HCT116 (cell line): ENCODE results near the gene LRRC61. TPM values are rescaled to one million over a fixed set of nuclear protein-coding genes. Genes with fewer than 3 reads are reported as not detected.

Experiments
- ATAC-seq: fragments of 200-7000 bp; cut with Tn5 transposase; 2 replicates; pipeline ENCODE4 v1.9.1; 2020; ENCODE audit warnings: mild to moderate bottlenecking, moderate library complexity
- BruUV-seq: library from RNA; stranded (reverse); fragments of 400-500 nt; replicated peaks from 2 replicates; lab custom pipeline; 2021; lab: Mats Ljungman, UMichigan
- CTCF ChIA-PET: fragments of 300-600 bp; sonication (Branson Sonifier 250); formaldehyde crosslinking; loops from one replicate; lab custom pipeline; 2021; ENCODE audit warnings: antibody characterized with exemption; lab: Charles Lee
- POLR2A ChIA-PET: fragments of 300-600, 350-600 bp; sonication (Branson Sonifier 250); formaldehyde crosslinking; loops from one replicate; lab custom pipeline; 2021; ENCODE audit warnings: antibody characterized with exemption; lab: Charles Lee
- RAD21 ChIA-PET, 2 experiments: fragments of 300-600 bp; sonication (Branson Sonifier 250); formaldehyde crosslinking; loops; one replicate each; lab custom pipeline; 2023; ENCODE audit warnings: low total read pairs in 2 of 2; ENCODE audit not compliant: uncharacterized antibody in 2 of 2, unreplicated experiment in 2 of 2, low non-redundant PET in 1 of 2; lab: Charles Lee
- DNase-seq: peaks from one replicate; pipeline ENCODE4 v3.0.0-alpha.2; 2010; ENCODE audit warnings: low read depth, low spot score
- H2AFZ ChIP-seq: fragments of 200-600 bp; shearing (Covaris generic), sonication (generic); 2 replicates; pipeline ENCODE4 v1.6.1; 2017; ENCODE audit warnings: low read depth, mixed run types, mixed read lengths, antibody characterized with exemption, low read length; ENCODE audit not compliant: poor library complexity, severe bottlenecking
- H3K27ac ChIP-seq: 2 replicates; pipeline ENCODE4 v1.5.1; 2012; ENCODE audit warnings: low read depth, low read length
- H3K27me3 ChIP-seq: fragments of 200-600 bp; sonication (generic); 2 replicates; pipeline ENCODE4 v1.6.1; 2016; ENCODE audit warnings: mixed run types, low read length, mixed read lengths; ENCODE audit not compliant: insufficient read depth
- H3K36me3 ChIP-seq, 2 experiments: fragments of 200-500 bp in 1 of 2; fragments of 200-600 bp in 1 of 2; sonication (Bioruptor generic) in 1 of 2; sonication (generic) in 1 of 2; 2 replicates each; pipeline versions ENCODE4 v1.5.1 to v1.6.1; 2014 to 2016; ENCODE audit warnings: low read length in 2 of 2, inconsistent platforms in 1 of 2, mixed read lengths in 1 of 2, mixed run types in 1 of 2; ENCODE audit not compliant: insufficient read depth in 2 of 2, control insufficient read depth in 1 of 2
- H3K4me1 ChIP-seq, 2 experiments: fragments of 200-600 bp in 1 of 2; sonication (generic) in 1 of 2; 2 replicates each; pipeline versions ENCODE4 v1.5.1 to v1.6.1; 2012 to 2017; ENCODE audit warnings: low read length in 2 of 2, inconsistent platforms in 1 of 2, mild to moderate bottlenecking in 1 of 2, mixed read lengths in 1 of 2, mixed run types in 1 of 2, moderate library complexity in 1 of 2; ENCODE audit not compliant: insufficient read depth in 2 of 2, control insufficient read depth in 1 of 2
- H3K4me2 ChIP-seq: fragments of 200-600 bp; sonication (generic); 2 replicates; pipeline ENCODE4 v1.6.1; 2017; ENCODE audit warnings: mixed run types, low read length, mixed read lengths
- H3K4me3 ChIP-seq, 2 experiments: fragments of 200-600 bp in 1 of 2; sonication (generic) in 1 of 2; replicated peaks in 1 of 2; 2 replicates each; pipeline ENCODE4 v1.5.1; 2011 to 2016; ENCODE audit warnings: low read length in 2 of 2, control low read depth in 1 of 2, low read depth in 1 of 2, mild to moderate bottlenecking in 1 of 2, mixed read lengths in 1 of 2, mixed run types in 1 of 2
- H3K79me2 ChIP-seq: fragments of 200-600 bp; sonication (generic); 2 replicates; pipeline ENCODE4 v1.6.1; 2017; ENCODE audit warnings: mild to moderate bottlenecking, mixed run types, low read length, moderate library complexity, mixed read lengths; ENCODE audit not compliant: insufficient read depth
- H3K9ac ChIP-seq: fragments of 200-600 bp; sonication (generic); 2 replicates; pipeline ENCODE4 v1.6.1; 2016; ENCODE audit warnings: low read length, mixed read lengths
- H3K9me2 ChIP-seq: fragments of 200-600 bp; sonication (generic), shearing (Covaris generic); 2 replicates; pipeline ENCODE4 v1.6.1; 2017; ENCODE audit warnings: mixed run types, mild to moderate bottlenecking, moderate library complexity; ENCODE audit not compliant: insufficient read depth
- H3K9me3 ChIP-seq, 2 experiments: fragments of 200-500 bp in 1 of 2; fragments of 200-600 bp in 1 of 2; sonication (Bioruptor generic) in 1 of 2; sonication (generic) in 1 of 2; 2 replicates each; pipeline ENCODE4 v1.6.1; 2014 to 2017; ENCODE audit warnings: low read length in 2 of 2, mixed read lengths in 2 of 2, inconsistent platforms in 1 of 2, low read depth in 1 of 2, mild to moderate bottlenecking in 1 of 2, mixed run types in 1 of 2, moderate library complexity in 1 of 2; ENCODE audit not compliant: control insufficient read depth in 1 of 2, insufficient read depth in 1 of 2
- H4K20me1 ChIP-seq: fragments of 200-600 bp; sonication (generic), shearing (Covaris generic); 2 replicates; pipeline ENCODE4 v1.6.1; 2017; ENCODE audit warnings: mixed run types, mild to moderate bottlenecking, moderate library complexity; ENCODE audit not compliant: insufficient read depth
- FOSL1 ChIP-seq: IDR thresholded peaks from 2 replicates; pipeline ENCODE4 v1.6.1; 2012; ENCODE audit warnings: low read depth
- POLR2AphosphoS5 ChIP-seq: IDR thresholded peaks from 2 replicates; pipeline ENCODE4 v1.6.1; 2011; ENCODE audit warnings: mild to moderate bottlenecking, low read depth, low read length, moderate library complexity
- RAD21 ChIP-seq: IDR thresholded peaks from 2 replicates; pipeline ENCODE4 v1.6.1; 2012; ENCODE audit warnings: low read depth, mild to moderate bottlenecking
- ZFX ChIP-seq: fragments of 450-650 bp; IDR thresholded peaks from 2 replicates; pipeline ENCODE4 v1.6.1; 2017
- intact Hi-C: fragments of 100-400 bp; cut with micrococcal nuclease; formaldehyde crosslinking; loops from 2 replicates; pipeline ENCODE4 v1.10.0; 2022
- total RNA-seq: library from RNA; stranded (reverse); gene quantifications from one replicate; pipeline ENCODE4 v1.2.1, GENCODE V29; 2021; ENCODE audit not compliant: unreplicated experiment
- TF ChIP-seq, protein P1 (sequence below): IDR thresholded peaks from 2 replicates; pipeline ENCODE4 v1.6.1; 2011; ENCODE audit warnings: mild to moderate bottlenecking, low read length, moderate library complexity; ENCODE audit not compliant: insufficient replicate concordance; ENCODE audit errors: extremely low read depth

LRRC61 gene
- total RNA-seq, 1 experiment from 2014 or later: 12.0 TPM

DNA sequence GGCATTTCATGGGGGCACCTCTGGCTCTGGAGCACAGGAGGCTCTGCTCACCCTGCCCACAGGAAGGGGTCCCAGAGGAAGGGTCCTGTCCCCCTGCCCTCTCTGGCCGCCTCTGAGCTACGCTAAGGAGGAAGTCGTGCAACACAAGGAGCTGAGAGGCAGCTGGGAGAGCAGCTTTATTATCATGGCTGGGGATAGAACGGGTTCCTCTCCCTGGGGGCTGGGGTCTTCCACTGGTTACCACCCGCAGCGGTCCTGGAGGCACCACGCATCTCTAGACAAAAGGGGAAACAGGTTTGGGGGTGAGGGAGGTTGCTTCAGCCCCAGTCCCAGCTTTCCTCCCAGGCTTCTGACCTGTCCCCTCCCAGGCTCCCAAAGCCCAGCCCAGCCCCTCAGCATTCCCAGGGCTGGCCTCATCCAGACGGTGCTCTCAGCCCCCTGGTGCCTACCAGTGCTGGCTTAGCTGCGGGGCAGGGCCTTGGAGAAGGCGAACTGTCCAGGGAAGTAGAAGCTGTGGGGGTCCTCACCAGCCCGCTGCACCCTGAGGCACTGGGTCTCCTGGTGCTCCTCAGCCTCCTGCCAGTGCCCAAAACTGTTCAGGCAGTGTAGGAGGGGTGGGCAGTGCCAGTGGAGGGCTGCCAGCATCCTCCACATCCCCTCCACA, 15.1 kb downstream of the LRRC61 start:
- RAD21 ChIA-PET: no interaction called here
- no TSS peak for BruUV-seq
- intact Hi-C loops: no loop called here

DNA sequence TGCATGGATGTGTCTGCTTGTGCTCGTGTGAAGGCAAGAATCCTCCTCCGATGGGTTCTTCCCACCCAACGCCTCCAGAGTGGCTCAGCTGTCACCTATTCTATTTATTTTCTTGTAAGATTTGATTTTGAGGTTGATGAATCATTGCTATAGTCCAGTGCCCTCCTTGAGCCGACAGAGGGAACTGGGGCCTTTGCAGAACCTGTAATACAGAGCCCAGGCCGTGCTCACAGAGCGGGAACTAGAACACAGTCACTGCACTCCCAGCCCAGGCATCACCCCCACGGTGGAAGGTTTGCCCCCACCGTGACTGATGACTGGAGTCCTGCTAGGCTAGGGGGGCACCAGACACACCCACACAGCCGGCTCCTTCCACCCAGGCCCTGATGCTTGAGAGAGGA, 16.3 kb downstream of the LRRC61 start:
- Histone ChIP-seq H3K79me2 (no peaks in the 10 kb centered on the region), H3K27me3 (no peaks in the 10 kb centered on the region), H3K27ac (no peak overlapping the region), H3K4me2 (no peak overlapping the region)
- TF ChIP-seq POLR2AphosphoS5: no peak
- TF ChIP-seq FOSL1: no peak
- no peak for TF ChIP-seq RAD21
- TF ChIP-seq ZFX: no peak
- TF ChIP-seq, all 23 proteins: peak for 0
- ChIA-PET CTCF (no interaction called here), RAD21 (no interaction called here), POLR2A (no interaction called here)
- intact Hi-C loops: no loop called here
- DNase-seq: no peak
- Histone ChIP-seq H3K9me2 (no peaks in the 10 kb centered on the region), H3K9me3 (no peaks in the 10 kb centered on the region), H2AFZ (no peak overlapping the region), H3K9ac (no peak overlapping the region), H4K20me1 (no peaks in the 10 kb centered on the region), H3K36me3 (no peaks in the 10 kb centered on the region), H3K4me1 (no peaks in the 10 kb centered on the region), H3K4me3 (no peak overlapping the region)
- no peak for ATAC-seq
- BruUV-seq: no TSS peak

More for the DNA sequence above, 15.1 kb downstream of the LRRC61 start:
- Histone ChIP-seq H4K20me1 (no peaks in the 10 kb centered on the region), H3K27ac (no peak overlapping the region), H3K4me3 (no peak overlapping the region), H3K27me3 (no peaks in the 10 kb centered on the region), H3K36me3 (no peaks in the 10 kb centered on the region), H3K4me2 (no peak overlapping the region), H3K4me1 (no peaks in the 10 kb centered on the region), H2AFZ (no peak overlapping the region), H3K79me2 (no peaks in the 10 kb centered on the region), H3K9me3 (no peaks in the 10 kb centered on the region), H3K9me2 (no peaks in the 10 kb centered on the region), H3K9ac (no peak overlapping the region)
- no peak for DNase-seq
- TF ChIP-seq ZFX: no peak
- TF ChIP-seq, protein P1, sequence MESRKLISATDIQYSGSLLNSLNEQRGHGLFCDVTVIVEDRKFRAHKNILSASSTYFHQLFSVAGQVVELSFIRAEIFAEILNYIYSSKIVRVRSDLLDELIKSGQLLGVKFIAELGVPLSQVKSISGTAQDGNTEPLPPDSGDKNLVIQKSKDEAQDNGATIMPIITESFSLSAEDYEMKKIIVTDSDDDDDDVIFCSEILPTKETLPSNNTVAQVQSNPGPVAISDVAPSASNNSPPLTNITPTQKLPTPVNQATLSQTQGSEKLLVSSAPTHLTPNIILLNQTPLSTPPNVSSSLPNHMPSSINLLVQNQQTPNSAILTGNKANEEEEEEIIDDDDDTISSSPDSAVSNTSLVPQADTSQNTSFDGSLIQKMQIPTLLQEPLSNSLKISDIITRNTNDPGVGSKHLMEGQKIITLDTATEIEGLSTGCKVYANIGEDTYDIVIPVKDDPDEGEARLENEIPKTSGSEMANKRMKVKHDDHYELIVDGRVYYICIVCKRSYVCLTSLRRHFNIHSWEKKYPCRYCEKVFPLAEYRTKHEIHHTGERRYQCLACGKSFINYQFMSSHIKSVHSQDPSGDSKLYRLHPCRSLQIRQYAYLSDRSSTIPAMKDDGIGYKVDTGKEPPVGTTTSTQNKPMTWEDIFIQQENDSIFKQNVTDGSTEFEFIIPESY: no peak
- POLR2A ChIA-PET: no interaction called here
- CTCF ChIA-PET: no interaction called here
- no peak for ATAC-seq
